ENCODE results near the gene C5orf63.
A peak's percentile ranks its signal among the peaks of the same experiment; 100 is the strongest.

Gene C5orf63

DNA sequence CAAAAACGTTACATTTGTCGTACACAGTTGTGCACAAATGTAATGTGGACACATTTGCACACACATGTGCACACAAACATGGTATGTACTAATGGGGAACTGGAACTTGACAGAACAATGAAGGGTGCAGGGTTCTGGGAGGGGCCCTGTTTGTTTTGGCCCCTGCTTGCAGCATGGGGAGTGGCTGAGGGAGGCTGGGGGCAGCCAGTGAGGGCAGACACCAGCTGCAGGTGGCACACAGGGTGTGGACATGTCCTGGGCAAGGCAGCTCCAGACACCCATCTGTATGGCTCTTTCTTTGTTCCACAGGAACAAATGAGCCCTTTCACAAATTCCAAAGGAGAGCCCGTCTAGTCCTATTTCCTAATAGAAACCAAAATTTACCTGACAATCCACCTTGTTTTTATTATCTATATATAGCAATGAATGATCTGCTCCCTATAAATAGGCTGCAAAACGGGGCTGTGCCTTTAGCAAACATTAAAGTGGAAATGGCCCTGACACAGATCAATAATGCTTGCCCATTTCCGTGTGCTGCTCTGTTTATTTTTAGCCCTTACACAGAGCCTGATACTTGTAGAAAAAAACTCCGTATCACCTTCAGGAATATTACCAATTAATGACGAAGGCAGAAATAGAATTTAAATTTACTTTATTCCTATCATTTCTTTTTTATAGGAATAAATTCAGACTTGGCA, 69.4 kb downstream of the C5orf63 start:
- Histone ChIP-seq H3K9ac (no peak overlapping the region), H3K36me3 (peaks cover 0 to 25% (median 13%) of the 10 kb centered on the region in 11 experiments; a peak in 11 of 22 replicates), H3K27me3 (no peaks in the 10 kb centered on the region), H3K4me1 (peaks cover 7 to 69% (median 38%) of the 10 kb centered on the region in 10 experiments; a peak in 18 of 20 replicates), H4K20me1 (no peaks in the 10 kb centered on the region; a peak in 2 of 22 replicates), H3K9me3 (replicated peaks in 1 of 11) (peaks cover 0 to 46% (median 34%) of the 10 kb centered on the region in 11 experiments; a peak in 17 of 22 replicates), H3K4me3 (no peak overlapping the region), H3K27ac (no peak overlapping the region), H3K4me2 (peak overlapping the region in 8 of 11 experiments; percentile 8 to 64 (median 36); a peak in 15 of 22 replicates)
- no peak for TF ChIP-seq Cebpa-rat (IDR thresholded peaks at IDR 0.05)

DNA sequence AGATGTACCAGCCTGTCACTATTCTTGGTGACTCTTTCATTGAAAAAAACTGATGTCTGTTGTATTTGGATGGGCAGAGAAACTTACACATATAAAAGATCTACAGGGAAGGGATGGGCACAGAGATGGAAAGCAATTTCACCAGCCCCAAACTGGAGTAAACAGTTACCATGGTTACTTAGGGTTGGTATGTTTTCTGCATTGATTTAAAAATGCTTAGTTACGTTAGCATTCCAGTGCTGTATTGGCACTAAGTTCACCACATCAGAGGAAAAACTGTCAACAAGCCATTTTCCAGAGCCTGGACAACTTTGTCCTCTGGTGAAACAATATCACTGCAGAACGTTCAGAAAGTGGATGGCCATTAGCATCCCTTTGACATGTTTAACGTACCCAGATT, 70.9 kb downstream of the C5orf63 start:
- H3K9ac ChIP-seq: no peak overlapping the region
- peaks cover 0 to 18% (median 6%) of the 10 kb centered on the region in 11 experiments; a peak in 8 of 22 replicates for H3K36me3 ChIP-seq
- H3K27me3 ChIP-seq: no peaks in the 10 kb centered on the region
- peak overlapping the region in 4 of 11 experiments; percentile 4 to 40 (median 36); a peak in 5 of 22 replicates for H3K4me2 ChIP-seq
- peaks cover 0 to 11% (median 0%) of the 10 kb centered on the region in 11 experiments; a peak in 3 of 22 replicates for H4K20me1 ChIP-seq
- TF ChIP-seq Cebpa-rat (IDR thresholded peaks at IDR 0.05): no peak
- H3K27ac ChIP-seq: no peak overlapping the region
- H3K9me3 ChIP-seq (replicated peaks in 1 of 11): peaks cover 0 to 38% (median 25%) of the 10 kb centered on the region in 11 experiments; a peak in 16 of 22 replicates
- no peak overlapping the region for H3K4me3 ChIP-seq
- peaks cover 17 to 69% (median 46%) of the 10 kb centered on the region in 10 experiments for H3K4me1 ChIP-seq

DNA sequence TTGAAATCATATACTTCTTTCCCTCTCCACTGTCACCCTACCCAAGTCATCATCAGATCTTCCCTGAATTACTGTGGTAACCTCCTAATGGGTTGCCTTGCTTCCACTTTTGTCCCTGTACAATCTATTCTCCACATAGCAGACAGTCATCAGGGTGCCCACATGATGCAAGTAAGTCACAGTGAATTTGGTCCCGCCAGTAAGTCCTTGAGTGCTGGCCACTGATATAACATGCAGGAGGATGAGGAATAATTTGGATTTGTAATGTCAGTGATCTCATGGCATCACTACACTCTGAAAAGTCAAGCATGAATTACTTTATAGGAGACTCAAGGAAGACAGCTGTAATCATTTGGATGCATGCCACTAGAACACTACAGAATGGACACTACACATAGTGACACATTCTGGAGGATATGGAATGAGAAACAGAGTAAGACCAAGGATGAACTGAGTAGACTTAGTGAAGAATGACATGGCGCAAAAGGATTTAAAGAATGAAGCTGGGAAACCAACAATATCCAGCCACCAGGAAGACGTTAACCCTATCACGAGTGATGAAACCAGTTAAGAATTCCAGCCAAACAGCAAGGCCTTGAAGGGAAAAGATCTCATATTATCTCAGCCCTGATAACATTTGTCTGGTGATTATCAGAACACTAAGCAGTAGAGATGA, 71.5 kb downstream of the C5orf63 start:
- Histone ChIP-seq H3K9me3 (replicated peaks in 1 of 11) (peaks cover 0 to 41% (median 25%) of the 10 kb centered on the region in 11 experiments; a peak in 16 of 22 replicates), H3K36me3 (peaks cover 0 to 22% (median 10%) of the 10 kb centered on the region in 11 experiments; a peak in 8 of 22 replicates), H4K20me1 (peaks cover 0 to 11% (median 0%) of the 10 kb centered on the region in 11 experiments; a peak in 3 of 22 replicates), H3K27me3 (no peaks in the 10 kb centered on the region), H3K4me2 (no peak overlapping the region), H3K4me1 (peaks cover 17 to 63% (median 46%) of the 10 kb centered on the region in 10 experiments), H3K4me3 (no peak overlapping the region), H3K27ac (no peak overlapping the region), H3K9ac (no peak overlapping the region)
- no peak for TF ChIP-seq Cebpa-rat (IDR thresholded peaks at IDR 0.05)

All from BLaER1 treated with 17β-estradiol and CSF1 and Interleukin-3, amounts not matched to agents 10 nM and 100 nM (cell line).